DMS153 treated with DMSO at 0.1 percent for 48 hours (cell line): ENCODE results near the gene RSU1.
"Not testable (repeated sequence)": the region's sequence is repeated elsewhere in the genome, so short reads cannot be mapped to it uniquely, and the experiment has no call there.

Experiments
- DNase-seq: peaks from one replicate; lab custom pipeline; 2025; ENCODE audit not compliant: unreplicated experiment; lab: John Stamatoyannopoulos, UW

Gene RSU1

DNA sequence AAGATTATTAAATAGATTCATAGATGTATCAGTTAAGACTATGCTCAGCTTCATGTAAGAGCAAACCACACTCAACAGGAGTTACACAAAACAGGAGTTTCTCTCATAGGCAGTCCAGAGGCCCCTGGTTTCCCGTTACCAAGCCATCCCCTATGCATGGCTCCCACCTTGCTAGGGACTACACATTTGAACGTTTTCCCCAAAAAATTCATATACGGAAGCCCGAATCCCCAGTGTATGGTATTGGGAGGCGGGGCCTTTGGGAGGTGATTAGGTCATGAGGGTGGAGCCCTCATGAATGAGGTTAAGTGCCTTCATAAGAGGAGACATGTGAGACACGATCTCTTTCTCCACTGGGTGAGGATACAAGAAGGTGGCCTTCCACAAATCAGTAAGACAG is 29.1 kb downstream of the RSU1 start:
- DNase-seq, result no peak

DNA sequence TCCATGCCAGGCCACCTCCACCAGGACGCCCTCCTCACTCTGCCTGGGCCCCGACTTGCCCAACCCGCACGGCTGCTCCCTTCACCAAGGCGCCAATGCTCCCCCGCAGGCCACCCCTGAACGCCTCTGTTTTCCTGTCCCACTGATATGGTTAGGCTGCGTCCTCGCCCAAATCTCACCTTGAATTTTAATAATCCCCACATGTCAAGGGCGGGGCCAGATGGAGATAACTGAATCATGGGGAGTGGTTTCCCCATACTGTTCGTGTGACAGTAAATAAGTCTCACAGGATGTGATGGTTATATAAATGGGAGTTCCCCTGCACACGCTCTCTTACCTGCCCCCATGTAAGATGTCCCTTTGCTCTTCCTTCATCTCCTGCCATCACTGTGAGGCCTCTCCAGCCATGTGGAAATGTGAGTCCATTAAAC is 29.8 kb downstream of the RSU1 start:
- no peak for DNase-seq

DNA sequence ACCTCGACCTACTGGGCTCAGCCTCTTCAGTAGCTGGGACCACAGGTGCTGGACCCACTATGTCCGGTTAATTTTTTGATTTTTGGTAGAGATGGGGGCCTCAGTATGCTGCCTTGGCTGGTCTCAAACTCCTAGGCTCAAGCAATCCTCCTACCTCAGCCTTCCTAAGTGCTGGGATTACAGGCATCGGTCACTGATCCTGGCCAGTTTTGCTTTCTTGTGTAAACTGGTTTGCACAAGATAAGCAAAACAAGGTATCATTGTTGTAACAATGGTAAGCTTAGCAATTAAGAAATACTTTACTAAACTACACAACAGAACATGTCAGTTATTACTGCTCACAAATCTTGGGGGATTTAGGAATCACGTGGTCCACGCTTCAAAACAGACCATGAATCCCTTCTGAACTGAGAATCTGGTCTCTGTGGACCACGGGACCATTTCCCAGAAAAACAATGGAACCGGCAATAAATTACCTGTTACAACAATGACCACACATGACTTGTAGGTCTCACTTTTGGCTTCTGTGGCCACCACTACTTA is 36.8 kb downstream of the RSU1 start:
- DNase-seq, result no peak

- DNase-seq, result no peak
These were observed 37.8 kb downstream of the RSU1 start for GRCh38 chr10:16779384-16779915.

- DNase-seq, result peak; percentile 47
These were observed 39.5 kb downstream of the RSU1 start for GRCh38 chr10:16777473-16778370.

- no peak for DNase-seq
These were observed 40.3 kb downstream of the RSU1 start for GRCh38 chr10:16776896-16777295.

GRCh38 chr10:16773334-16773733 is 43.9 kb downstream of the RSU1 start:
- no peak for DNase-seq

DNA sequence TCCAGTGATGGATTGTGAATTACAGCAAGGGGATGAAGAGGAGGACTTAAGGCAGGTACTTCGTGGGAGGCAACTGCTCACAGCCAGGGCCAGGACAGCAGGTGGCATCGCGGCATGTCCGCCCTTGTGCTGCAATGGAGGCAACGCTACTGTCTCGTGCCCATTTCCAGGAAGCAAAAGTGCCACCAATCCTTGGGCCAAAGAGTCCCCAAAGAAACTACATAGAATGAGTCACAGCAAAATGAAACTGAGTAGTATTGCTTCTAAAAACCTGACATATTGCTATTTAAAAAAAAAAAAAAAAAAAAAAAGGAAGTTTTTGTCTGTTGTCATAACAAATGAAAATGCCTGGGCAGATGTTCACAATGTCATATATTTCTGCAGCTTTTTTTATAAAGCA is 46.6 kb downstream of the RSU1 start:
- DNase-seq, result no peak

GRCh38 chr10:16770141-16770540 is 47.1 kb downstream of the RSU1 start:
- no peak for DNase-seq

DNA sequence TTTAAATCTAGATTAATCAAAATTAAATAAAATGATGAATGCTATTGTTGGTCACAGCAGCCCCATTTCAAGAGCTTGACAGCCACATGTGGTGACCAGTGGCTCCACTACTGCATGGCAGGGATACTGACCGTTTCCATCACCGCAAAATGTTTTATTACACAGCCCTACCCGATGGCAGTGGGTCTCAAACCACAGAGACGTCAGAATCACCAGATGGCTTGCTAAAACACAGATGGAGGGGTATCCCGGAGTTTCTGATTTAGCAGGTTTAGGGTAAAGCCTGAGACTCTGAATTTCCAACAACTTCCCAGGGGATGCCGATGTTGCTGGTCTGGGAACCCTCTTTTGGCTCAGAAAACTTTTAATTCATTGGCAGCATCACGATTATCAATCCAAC is 47.9 kb downstream of the RSU1 start:
- DNase-seq, result no peak

DNA sequence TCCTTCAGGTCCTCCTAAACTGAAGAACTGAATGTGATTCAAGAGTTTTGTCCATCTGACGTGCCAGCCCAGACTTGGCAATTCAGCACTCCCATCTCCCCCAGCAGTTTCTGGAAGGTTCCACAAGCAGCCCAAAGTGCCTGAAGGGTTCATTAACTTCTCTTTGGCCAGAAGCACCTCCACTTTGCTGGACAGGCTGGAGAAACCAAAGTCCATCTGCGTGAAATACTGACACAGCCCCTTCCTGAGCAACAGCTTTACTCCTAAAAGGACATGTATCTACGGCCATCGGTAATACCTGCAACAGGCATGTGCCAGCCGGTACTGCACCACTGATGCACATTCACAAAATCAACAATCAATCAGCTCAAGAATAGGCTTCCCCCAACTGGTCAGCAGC is 48.5 kb downstream of the RSU1 start:
- no peak for DNase-seq

- no peak for DNase-seq
These were observed 51.5 kb downstream of the RSU1 start for GRCh38 chr10:16765509-16766375.

GRCh38 chr10:16761300-16761699 is 55.9 kb downstream of the RSU1 start:
- DNase-seq, result no peak

GRCh38 chr10:16756561-16757221 is 60.5 kb downstream of the RSU1 start:
- no peak for DNase-seq

- DNase-seq, result no peak
These were observed 62.5 kb downstream of the RSU1 start for GRCh38 chr10:16754765-16755164.

DNA sequence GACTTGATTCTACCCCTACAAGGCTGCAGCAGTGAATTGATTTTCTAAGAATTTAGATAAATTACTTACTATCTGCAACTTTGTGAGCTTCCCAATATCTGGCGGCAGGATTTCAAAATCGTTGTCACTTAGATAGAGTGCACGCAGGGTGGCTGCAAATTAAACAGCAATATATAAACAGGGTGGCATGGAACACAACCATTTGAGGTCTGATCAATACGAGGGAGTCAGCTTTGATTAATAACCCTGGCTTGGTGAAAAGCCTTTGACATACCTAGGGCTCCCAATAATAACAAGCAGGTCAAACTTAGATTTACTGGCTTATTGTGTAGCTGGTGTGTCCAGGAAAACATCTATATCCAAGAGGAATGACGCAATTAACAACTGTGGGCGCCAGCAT is 64.4 kb downstream of the RSU1 start:
- DNase-seq, result not testable (repeated sequence)

DNA sequence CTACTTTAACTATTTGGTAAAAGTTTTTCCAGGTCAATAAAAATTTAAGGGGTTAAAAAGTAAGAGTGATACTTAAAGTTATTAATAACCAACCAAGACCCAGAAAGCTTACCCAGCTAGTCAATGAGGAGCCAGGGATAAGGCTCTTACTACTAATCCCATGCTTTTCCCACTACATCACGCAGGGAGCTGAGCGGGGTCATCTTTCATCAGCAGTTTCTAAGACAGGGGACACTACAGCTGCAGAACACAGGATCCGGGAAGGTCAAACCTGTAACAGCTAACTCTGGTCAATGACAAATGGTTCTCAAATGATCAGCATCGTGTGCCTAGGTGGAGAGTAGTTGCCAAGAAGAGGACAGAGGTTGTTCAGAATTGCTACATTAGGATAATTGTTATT is 65.1 kb downstream of the RSU1 start:
- DNase-seq, result no peak

- DNase-seq, result no peak
These were observed 66.0 kb downstream of the RSU1 start for GRCh38 chr10:16751244-16751643.

- DNase-seq, result no peak
These were observed 66.8 kb downstream of the RSU1 start for GRCh38 chr10:16750461-16750860.

DNA sequence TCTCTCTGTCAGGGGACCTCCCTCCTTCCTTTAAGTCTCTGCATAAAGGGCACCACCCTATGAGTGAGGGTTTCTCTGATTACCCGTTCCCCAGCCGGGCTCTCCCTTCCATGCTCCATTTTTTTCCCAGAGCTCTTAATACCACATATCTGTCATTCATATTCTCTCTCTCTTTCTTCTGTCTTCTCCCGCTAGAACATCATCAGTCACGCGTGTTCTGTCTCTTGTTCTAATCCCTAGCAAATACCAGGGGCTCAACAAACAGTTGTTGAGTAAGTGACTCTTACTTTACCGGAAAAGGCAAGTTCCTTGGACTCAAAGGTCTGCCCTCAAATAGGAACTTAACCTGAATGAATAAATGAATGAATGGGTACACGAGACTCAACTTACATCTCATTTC is 68.5 kb downstream of the RSU1 start:
- DNase-seq, result no peak

DNA sequence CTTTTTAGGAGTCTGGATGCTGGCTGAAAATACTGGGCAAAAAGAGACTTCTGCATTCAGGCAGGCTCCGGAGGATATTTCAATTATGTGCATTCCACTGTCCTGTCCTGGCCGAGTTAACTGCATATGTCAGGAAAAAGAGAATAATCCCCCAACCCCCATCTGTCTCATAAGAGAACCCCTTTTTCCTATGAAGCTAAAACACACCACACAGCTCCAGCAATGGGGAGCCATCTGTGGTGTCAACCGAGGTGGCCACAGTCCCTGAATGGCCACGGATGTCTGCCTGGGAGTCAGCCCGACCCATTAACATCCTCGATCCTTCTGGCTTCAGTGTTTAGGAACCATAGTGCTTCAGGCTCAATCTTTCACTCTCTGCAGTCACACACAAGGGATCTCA is 70.4 kb downstream of the RSU1 start:
- no peak for DNase-seq
